RCC 7860 (cell line): ENCODE results near the gene NQO1.
"Not testable (repeated sequence)": the region's sequence is repeated elsewhere in the genome, so short reads cannot be mapped to it uniquely, and the experiment has no call there.

Experiments used
- DNase-seq: peaks from one replicate; pipeline ENCODE4 v3.0.0-alpha.2; 2015; ENCODE audit warnings: low spot score
- FAIRE-seq: peaks from 2 replicates; lab custom pipeline; 2012; peaks lifted over from hg19 to GRCh38; lab: Jason Lieb, UNC

NQO1 gene

GRCh38 chr16:69744363-69745231 lies 18.2 kb upstream of the NQO1 start:
- no peak for FAIRE-seq
- DNase-seq: no peak

GRCh38 chr16:69741951-69742904 lies 15.9 kb upstream of the NQO1 start:
- FAIRE-seq (no peak), DNase-seq (no peak)

DNA sequence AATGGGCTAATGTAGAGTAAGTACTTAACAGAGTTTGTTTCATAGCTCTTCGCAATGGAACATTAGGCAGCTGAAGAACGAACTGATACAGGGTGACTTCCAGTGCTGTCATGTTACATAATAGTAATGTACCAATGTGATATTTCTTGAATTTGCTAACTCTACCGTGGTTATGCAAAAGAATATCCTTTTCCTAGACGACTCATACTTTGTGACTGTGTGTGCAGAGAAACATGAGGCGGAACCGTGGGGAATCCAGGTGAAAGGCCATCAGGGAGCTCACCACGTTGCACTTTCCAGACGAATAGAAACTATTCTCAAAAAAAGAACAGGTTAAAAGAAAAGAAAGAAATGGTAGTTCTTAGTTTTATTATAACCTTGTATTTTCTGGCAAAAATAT lies 15.2 kb upstream of the NQO1 start:
- no peak for FAIRE-seq

DNA sequence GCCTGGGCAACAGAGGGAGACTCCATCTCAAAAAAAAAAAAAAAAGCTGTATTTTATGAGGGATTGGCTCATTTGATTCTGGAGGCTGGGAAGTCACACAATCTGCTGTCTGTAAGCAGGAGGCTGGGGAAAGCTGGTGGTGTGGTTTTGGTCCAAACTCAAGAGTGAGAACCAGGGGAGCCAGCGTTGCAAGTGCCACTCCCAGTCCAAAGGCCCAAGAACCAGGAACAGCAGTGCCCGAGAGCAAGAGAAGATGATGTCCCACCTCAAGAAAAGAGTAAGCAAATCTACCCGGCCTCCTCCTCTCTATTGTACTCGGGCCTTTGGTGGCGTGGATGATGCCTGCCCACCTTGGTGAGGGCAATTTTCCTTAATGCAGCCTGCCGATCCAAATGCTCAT lies 5.7 kb upstream of the NQO1 start:
- FAIRE-seq (no peak), DNase-seq (no peak)

More for the DNA sequence above, 15.2 kb upstream of the NQO1 start:
- DNase-seq: peak; percentile 40

- not testable (repeated sequence) for FAIRE-seq, DNase-seq
Measured at GRCh38 chr16:69731280-69731679, 4.9 kb upstream of the NQO1 start.

- not testable (repeated sequence) for DNase-seq, FAIRE-seq
Measured at GRCh38 chr16:69729030-69729429, 2.7 kb upstream of the NQO1 start.

GRCh38 chr16:69727916-69728270 lies 1.5 kb upstream of the NQO1 start:
- DNase-seq: peak; percentile 20
- no peak for FAIRE-seq

GRCh38 chr16:69725480-69726312 lies 664 bp downstream of the NQO1 start:
- DNase-seq (no peak), FAIRE-seq (no peak)

DNA sequence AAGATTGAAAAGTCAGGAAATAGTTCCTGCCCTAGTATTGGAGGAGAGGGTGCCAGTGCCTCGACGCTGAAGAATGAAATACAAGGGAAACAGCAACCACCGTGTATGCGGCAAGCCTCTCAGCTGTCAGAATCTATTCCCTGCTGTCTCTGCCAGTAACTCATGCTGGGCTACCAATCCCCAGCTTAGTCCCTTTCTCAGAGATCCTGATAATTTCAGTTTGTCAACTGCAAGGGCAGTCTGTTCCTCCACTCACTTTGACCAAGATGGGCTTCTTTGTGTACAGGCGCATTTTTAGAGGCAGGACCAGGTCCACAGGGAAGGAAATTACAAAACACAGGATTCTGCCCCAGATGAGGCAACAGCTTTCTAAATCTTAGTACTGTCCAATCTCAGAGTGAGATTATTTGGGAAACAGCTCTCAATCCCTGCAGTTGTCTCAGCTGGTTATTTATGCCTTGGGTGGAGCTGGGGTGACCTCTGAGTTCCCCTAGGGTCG lies 1.3 kb downstream of the NQO1 start:
- no peak for FAIRE-seq

GRCh38 chr16:69724414-69724873 lies 1.9 kb downstream of the NQO1 start:
- DNase-seq (no peak), FAIRE-seq (no peak)

More for the DNA sequence above, 1.3 kb downstream of the NQO1 start:
- no peak for DNase-seq

GRCh38 chr16:69721441-69721957 lies 4.9 kb downstream of the NQO1 start:
- FAIRE-seq (no peak), DNase-seq (no peak)

DNA sequence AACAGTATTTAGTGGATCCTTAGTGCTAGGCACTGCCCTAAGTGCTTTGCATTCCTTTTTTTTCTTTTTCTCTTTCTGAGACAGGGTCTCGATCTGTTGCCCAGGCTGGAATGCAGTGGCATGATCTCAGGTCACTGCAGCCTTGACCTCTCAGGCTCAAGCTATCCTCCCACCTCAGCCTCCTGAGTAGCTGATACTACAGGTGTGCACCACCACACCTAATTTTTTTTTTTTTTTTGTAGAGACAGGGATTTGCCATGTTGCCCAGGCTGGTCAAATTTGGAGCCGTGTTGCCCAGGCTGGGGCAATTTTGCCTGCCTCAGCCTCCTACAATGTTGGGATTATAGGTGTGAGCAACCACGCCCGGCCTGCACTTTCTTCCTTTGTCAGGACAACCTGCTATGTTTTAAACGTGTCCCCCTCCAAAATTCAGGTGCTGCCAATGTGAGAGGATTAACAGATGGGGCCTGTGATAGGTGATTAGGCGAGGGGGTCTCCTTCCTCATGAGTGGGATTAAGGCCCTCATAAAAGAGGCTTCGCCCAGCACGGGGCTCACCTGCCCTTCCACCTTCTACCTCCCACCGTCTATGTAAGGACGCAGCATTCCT lies 5.4 kb downstream of the NQO1 start:
- FAIRE-seq (no peak), DNase-seq (no peak)

- FAIRE-seq (no peak), DNase-seq (no peak)
Measured at GRCh38 chr16:69718111-69718764, 8.1 kb downstream of the NQO1 start.

DNA sequence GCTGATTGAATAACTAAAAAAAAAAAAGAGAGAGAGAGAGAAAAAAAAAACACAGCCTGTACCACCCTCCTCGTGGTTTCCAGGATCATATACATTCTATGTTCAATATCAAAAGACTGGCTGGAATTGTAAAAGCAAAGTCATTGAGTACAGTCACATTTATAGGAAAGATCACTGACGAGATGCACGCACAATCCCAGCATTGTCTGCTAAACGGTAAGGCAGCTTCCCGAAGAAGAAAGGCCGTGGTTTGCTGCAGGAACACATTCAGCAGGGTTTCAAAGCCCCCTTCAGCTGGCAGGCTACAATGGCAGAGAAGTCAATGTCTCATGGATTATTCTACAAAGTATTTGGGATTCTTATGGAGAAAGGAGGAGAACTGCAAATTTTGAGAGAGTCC lies 9.3 kb downstream of the NQO1 start:
- DNase-seq: no peak

GRCh38 chr16:69712914-69713581 lies 13.3 kb downstream of the NQO1 start:
- FAIRE-seq (no peak), DNase-seq (no peak)

More for the DNA sequence above, 9.3 kb downstream of the NQO1 start:
- FAIRE-seq: no peak

- no peak for FAIRE-seq
- no peak for DNase-seq
Measured at GRCh38 chr16:69712277-69712676, 14.1 kb downstream of the NQO1 start.

GRCh38 chr16:69711115-69711740 lies 15.1 kb downstream of the NQO1 start:
- DNase-seq (no peak), FAIRE-seq (no peak)

- DNase-seq (peak; percentile 60), FAIRE-seq (peak; percentile 72)
Measured at GRCh38 chr16:69709456-69710084, 16.8 kb downstream of the NQO1 start.
